ENCODE measurements around the gene IRAK2.

GRCh38 chr3:10115326-10116137, 49.2 kb upstream of the IRAK2 start, which contains the start of gene BRK1:
- TF ChIP-seq EZH2 (IDR thresholded peaks at IDR 0.05) (no peak), POLR2AphosphoS5 (IDR thresholded peaks at IDR 0.05; ENCODE audit: borderline replicate concordance, low read depth, low read length) (peak; percentile 96)

Measured in SK-N-MC (cell line).